HTR-8/SVneo (cell line): ENCODE data around the gene VWF.
"Not testable (repeated sequence)": the region's sequence is repeated elsewhere in the genome, so short reads cannot be mapped to it uniquely, and the experiment has no call there.

Source experiments
- DNase-seq: peaks from one replicate; pipeline ENCODE4 v3.0.0; 2011; ENCODE audit warnings: low spot score, mixed read lengths; ENCODE audit not compliant: insufficient read length
- FAIRE-seq: peaks from 2 replicates; lab custom pipeline; 2011; peaks lifted over from hg19 to GRCh38; lab: Jason Lieb, UNC

VWF gene

GRCh38 chr12:6044082-6044481 is 80.4 kb downstream of the VWF start:
- DNase-seq (peak; percentile 84), FAIRE-seq (peak; percentile 93)

GRCh38 chr12:6042446-6042845 is 82.0 kb downstream of the VWF start:
- DNase-seq (no peak), FAIRE-seq (no peak)

GRCh38 chr12:6041891-6042290 is 82.6 kb downstream of the VWF start:
- no peak for DNase-seq
- no peak for FAIRE-seq

- FAIRE-seq (no peak), DNase-seq (no peak)
These were observed 83.7 kb downstream of the VWF start for GRCh38 chr12:6040815-6041214.

- peak; percentile 89 for DNase-seq
- FAIRE-seq: peak; percentile 91
These were observed 84.4 kb downstream of the VWF start for GRCh38 chr12:6039894-6040601.

GRCh38 chr12:6038160-6038559 is 86.3 kb downstream of the VWF start:
- DNase-seq (peak; percentile 60), FAIRE-seq (peak; percentile 69)

- FAIRE-seq (no peak), DNase-seq (no peak)
These were observed 87.0 kb downstream of the VWF start for GRCh38 chr12:6037459-6037858.

- no peak for FAIRE-seq
- no peak for DNase-seq
These were observed 88.0 kb downstream of the VWF start for GRCh38 chr12:6036509-6036908.

- no peak for DNase-seq
- no peak for FAIRE-seq
These were observed 89.9 kb downstream of the VWF start for GRCh38 chr12:6034596-6034995.

- DNase-seq: no peak
- no peak for FAIRE-seq
These were observed 90.9 kb downstream of the VWF start for GRCh38 chr12:6033546-6033945.

GRCh38 chr12:6032726-6033125 is 91.7 kb downstream of the VWF start:
- FAIRE-seq (peak; percentile 99), DNase-seq (no peak)

GRCh38 chr12:6031001-6031400 is 93.5 kb downstream of the VWF start:
- DNase-seq: no peak
- FAIRE-seq: no peak

GRCh38 chr12:6030081-6030480 is 94.4 kb downstream of the VWF start:
- no peak for FAIRE-seq
- DNase-seq: no peak

- no peak for FAIRE-seq
- no peak for DNase-seq
These were observed 95.1 kb downstream of the VWF start for GRCh38 chr12:6029401-6029800.

GRCh38 chr12:6026998-6027397 is 97.5 kb downstream of the VWF start:
- DNase-seq (no peak), FAIRE-seq (no peak)

GRCh38 chr12:6025703-6026298 is 98.7 kb downstream of the VWF start:
- FAIRE-seq, DNase-seq: not testable (repeated sequence)

GRCh38 chr12:6024066-6024465 is 100.4 kb downstream of the VWF start:
- DNase-seq, FAIRE-seq: not testable (repeated sequence)

- FAIRE-seq (no peak), DNase-seq (no peak)
These were observed 103.5 kb downstream of the VWF start for GRCh38 chr12:6020930-6021329.

GRCh38 chr12:6020511-6020910 is 104.0 kb downstream of the VWF start:
- DNase-seq, FAIRE-seq: not testable (repeated sequence)

- FAIRE-seq, DNase-seq: not testable (repeated sequence)
These were observed 105.2 kb downstream of the VWF start for GRCh38 chr12:6019256-6019655.

GRCh38 chr12:6018265-6018664 is 106.2 kb downstream of the VWF start:
- DNase-seq (no peak), FAIRE-seq (no peak)

GRCh38 chr12:6016756-6017155 is 107.7 kb downstream of the VWF start:
- DNase-seq (no peak), FAIRE-seq (no peak)
